GM12892 (cell line): ENCODE measurements around the gene PPHLN1.
A peak's percentile ranks its signal among the peaks of the same experiment; 100 is the strongest.
"Not testable (repeated sequence)": the region's sequence is repeated elsewhere in the genome, so short reads cannot be mapped to it uniquely, and the experiment has no call there.

Experiments
- DNase-seq: peaks from one replicate; pipeline ENCODE4 v3.0.0; 2011; ENCODE audit not compliant: insufficient read length
- FAIRE-seq: peaks from 2 replicates; lab custom pipeline; 2011; peaks lifted over from hg19 to GRCh38; lab: Jason Lieb, UNC
- POLR2A ChIP-seq: IDR thresholded peaks from 2 replicates; pipeline ENCODE4 v1.6.1; 2011; ENCODE audit warnings: low read depth, low read length, control low read depth
- POLR2AphosphoS5 ChIP-seq: IDR thresholded peaks from 2 replicates; pipeline ENCODE4 v1.6.1; 2011; ENCODE audit warnings: low read depth, low read length, control low read depth
- TAF1 ChIP-seq: IDR thresholded peaks from 2 replicates; pipeline ENCODE4 v1.6.1; 2011; ENCODE audit warnings: low read depth, mild to moderate bottlenecking, control low read depth, low read length, borderline replicate concordance

Gene PPHLN1

DNA sequence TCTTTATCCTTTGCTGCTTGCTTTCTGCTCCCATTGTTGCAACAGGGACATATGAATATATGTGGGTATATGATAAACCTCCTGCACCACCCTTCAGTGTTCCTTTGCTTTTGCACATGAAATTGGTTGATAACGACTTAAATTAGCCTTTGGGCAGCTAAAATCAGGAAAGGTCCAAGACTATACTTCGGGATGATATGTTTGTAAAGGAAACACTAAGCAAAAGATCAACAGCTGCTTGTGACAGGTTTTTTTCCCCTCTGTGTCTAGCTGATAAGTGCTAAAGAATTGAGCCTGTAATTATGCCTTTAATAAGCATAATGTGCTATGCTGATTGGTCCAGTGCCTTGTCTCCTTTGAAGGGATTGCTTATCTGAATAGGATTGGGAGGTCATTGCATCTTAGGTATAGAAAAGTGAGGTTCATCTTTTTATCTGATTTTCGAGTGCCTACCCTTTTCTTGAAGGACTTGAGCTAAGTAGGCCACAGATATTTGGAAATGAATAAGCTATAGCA is 59.4 kb downstream of the PPHLN1 start:
- no peak for FAIRE-seq
- DNase-seq: no peak
- no peak for TF ChIP-seq POLR2A
- no peak for TF ChIP-seq TAF1
- no peak for TF ChIP-seq POLR2AphosphoS5

DNA sequence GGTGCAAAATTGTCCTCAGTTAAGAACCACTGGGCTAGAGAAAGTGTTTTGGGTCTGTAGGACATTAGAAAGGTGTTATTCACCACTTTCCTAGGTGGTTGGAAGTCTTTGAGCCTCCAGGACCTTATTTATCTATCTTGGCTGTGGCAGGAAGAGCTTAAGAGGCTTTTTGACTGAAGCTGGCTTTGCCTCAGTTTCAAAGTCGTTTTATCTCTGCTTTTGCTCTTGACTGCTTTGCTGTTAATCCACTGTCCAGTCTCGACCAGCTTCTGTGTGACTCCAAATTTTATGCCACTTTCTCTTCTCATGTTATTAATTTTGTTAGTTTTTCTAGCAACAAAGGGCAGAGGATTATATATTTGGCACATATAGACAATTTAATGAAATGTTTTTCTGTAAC is 60.3 kb downstream of the PPHLN1 start:
- TF ChIP-seq TAF1: no peak
- TF ChIP-seq POLR2AphosphoS5: no peak
- no peak for TF ChIP-seq POLR2A
- no peak for FAIRE-seq

DNA sequence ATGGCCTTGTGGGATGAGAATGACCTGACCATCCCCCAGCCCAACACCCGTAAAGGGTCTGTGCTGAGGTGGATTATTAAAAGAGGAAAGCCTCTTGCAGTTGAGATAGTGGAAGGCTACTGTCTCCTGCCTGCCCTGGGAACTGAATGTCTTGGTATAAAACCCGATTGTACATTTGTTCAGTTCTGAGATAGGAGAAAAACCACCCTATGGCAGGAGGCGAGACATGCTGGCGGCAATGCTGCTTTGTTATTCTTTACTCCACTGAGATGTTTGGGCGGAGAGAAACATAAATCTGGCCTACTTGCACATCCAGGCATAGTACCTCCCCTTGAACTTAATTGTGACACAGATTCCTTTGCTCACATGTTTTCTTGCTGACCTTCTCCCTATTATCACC is 62.1 kb downstream of the PPHLN1 start:
- not testable (repeated sequence) for FAIRE-seq, DNase-seq

More for the DNA sequence above, 60.3 kb downstream of the PPHLN1 start:
- no peak for DNase-seq

DNA sequence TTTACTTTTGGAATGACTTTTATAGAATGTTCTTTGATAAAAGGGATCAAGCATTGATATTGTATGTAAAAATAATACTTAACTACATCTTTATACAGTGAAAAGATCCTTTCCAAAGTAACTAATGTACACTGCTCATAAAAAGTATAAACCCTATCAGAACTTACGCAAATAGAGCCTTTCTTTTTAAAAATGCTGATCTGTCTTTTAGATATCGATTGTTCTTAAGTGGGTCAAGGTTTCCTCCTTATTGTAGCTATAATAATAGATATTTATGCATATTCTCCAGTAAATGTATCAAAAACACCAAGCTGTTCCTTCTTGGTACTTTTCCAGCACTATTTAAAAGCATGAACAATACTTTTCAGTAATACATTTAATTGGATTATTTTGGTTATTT is 68.5 kb downstream of the PPHLN1 start:
- no peak for FAIRE-seq
- no peak for DNase-seq
- TF ChIP-seq POLR2AphosphoS5 (no peak), POLR2A (no peak), TAF1 (no peak)

DNA sequence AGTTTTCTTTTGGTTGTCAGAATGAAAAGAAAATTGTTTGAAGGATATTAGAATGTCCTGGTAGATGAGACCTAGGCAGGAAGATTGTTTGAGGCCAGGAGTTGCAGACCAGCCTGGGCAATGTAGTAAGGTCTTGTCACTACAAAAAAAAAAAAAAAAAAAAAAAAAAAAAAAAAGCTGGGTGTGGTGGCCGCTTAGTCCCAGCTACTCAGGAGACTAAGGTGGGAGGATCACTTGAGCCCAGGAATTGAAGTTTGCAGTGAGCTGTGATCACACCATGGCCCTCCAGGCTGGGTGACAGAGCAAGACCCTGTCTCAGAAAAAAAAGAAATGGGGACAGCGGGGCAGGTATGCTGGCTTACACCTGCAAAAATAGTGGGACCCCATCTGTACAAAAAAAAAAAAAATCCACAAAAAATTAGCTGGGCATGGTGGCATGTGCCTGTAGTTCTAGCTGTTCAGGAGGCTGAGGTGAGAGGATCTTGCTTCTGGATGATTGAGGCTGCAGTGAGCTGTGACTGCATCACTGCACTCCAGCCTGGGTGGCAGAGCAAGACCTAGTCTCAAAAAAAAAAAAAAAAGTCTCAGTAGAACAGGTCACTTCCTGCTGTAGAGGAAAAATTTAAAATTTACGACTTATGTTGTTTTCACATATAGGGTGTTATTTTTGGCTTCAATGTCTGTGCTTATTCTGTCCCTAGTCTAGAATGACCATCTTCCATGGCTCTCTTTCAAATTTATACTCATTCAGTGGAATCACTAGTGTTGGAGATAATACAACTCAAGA is 70.7 kb downstream of the PPHLN1 start:
- no peak for DNase-seq
- no peak for FAIRE-seq
- no peak for TF ChIP-seq POLR2AphosphoS5
- TF ChIP-seq TAF1: no peak
- TF ChIP-seq POLR2A: no peak

DNA sequence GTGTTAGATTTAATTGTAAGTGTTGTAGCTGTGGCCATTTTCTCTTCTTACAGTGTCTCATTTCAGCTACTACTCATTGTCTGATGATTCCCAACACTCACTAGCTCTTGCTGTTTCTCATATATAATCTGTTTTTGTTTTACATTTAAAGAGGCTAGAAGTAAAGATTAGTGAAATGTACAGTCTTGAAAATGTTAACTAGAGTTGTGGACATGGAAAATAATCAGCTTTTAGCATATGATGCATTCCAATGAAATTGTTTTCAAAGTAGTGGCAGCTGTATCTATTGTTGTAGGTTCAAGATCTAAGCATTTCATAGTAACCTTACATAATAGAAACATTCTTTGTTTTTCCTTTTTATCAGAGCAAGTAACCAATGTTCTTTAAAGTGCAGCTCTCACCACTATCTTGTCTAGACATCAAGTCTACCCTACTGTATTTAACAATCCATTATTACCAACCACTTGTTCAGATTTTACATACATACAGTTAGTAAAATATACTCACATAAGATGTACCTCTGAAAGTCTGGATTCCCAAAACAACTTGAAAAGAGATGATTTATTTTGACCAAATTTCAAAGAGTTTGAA is 76.9 kb downstream of the PPHLN1 start:
- DNase-seq (no peak), FAIRE-seq (no peak)
- TF ChIP-seq TAF1: no peak
- no peak for TF ChIP-seq POLR2AphosphoS5
- no peak for TF ChIP-seq POLR2A

DNA sequence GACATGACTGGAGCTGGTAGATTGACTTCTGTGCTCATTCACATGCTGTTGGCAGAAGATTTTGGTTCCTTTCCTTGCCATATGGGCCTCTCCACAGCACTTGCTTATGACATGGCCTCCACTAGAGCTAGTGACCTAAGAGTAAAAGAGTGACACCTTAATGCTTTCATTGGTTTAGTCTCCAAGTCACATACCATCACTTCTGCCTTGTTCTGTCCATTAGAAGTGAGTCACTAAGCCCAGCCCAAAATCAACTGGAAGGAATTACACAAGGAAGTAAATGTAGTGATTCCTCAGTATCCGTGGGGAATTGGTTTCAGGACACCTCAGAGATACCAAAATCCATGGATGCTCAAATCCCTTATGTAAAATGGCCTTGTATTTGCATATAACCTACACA is 81.3 kb downstream of the PPHLN1 start:
- DNase-seq: no peak
- no peak for TF ChIP-seq POLR2AphosphoS5
- no peak for TF ChIP-seq POLR2A
- TF ChIP-seq TAF1: no peak
- no peak for FAIRE-seq

DNA sequence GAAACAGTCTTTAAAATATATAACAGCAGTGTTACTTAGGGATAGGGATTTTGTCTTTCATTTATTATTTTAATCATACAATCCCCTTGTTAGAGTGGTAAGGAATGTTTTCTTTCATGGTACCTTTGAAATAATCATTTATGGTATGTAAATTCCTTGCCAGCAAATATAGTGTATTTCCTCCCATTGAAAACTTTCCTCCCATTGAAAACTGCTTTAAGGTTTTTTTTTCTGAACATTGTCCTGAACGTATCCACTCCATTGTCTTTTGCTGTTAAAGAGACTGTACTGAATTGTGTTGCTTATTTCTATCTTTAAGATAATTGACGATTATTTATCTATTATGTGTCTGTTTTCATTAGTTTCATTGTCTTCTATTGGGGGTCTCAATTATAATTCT is 83.5 kb downstream of the PPHLN1 start:
- no peak for FAIRE-seq
- TF ChIP-seq POLR2A (no peak), POLR2AphosphoS5 (no peak), TAF1 (no peak)
- no peak for DNase-seq

DNA sequence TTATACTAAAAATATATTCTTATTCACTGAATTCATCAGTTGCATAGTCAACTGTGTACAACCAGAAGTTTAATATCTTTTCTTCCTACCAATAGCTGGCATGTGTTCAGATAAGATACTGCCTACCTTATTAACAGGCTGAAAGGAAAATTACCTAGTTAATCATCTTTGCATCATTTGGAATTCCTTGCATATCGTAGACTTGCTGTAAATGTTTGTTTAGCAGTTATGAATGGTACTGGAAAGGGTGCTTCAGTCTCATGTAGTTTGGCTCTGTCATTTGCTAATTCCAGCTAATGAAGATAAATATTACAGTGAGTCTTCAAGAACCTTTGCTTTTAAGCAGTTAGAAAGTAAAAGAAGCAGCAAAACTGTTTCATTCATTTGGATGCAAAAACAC is 84.4 kb downstream of the PPHLN1 start:
- TF ChIP-seq POLR2A (no peak), TAF1 (no peak), POLR2AphosphoS5 (no peak)
- DNase-seq (no peak), FAIRE-seq (no peak)

DNA sequence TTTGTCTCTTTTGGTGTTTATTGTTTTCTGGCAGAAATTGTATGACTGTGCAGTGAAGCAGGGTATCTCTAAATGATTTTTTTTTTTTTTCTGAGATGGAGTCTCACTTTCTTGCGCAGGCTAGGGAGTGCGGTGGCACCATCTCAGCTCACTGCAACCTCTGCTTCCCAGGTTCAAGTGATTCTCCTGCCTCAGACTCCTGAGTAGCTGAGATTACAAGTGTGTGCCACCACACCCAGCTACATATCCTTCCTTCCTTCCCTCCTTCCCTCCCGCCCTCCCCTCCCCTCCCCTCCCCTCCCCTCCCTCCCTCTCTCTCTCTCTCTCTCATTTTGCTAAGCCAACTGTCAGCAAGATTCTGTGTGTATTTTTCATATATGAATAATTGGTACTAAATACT is 94.4 kb downstream of the PPHLN1 start:
- DNase-seq (no peak), FAIRE-seq (no peak)
- TF ChIP-seq POLR2A (no peak), POLR2AphosphoS5 (no peak), TAF1 (no peak)

DNA sequence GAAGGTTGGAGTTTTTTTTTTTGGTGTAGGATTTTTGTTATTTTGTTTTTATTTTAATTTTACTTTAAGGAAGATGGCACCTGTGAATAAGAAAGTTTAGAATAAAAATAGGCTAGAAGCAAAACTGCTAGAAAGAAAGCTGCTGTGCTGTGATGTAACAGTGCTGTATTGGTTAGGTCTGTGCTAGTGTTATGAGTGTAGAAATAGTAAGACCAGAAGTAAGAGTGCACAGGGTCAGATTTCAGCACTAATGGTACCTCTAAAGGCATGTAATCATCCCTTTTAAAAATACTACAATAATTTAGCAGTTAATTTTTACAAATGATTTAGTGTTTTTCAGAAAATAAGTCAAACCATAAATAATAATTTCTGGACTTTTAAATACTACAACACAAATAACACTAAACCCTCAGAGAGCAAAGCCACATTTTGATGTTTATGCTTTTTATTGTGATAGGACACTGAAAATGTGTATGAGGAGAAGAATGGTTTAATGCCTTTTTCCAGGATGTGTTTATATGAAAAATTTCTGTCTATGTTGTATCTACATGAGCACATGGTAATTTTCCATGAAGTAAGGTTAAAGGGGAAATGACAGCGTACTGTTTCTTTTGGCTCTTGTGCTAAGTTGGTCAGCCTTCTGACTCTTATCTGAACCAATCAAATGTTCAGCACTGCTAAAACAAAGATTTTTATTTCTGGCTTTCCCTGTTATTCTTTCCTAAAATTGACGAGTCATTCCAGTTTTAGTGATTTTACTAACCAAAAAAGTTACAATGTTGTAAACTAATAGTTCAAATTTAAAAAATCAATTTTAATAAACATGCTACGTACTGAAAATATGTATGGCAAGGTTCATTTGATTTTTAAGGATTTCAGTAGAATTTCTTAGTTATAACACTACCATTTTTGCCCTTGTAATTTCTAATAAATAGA is 96.1 kb downstream of the PPHLN1 start:
- DNase-seq (no peak), FAIRE-seq (peak; percentile 24)

More for the DNA sequence above, 96.1 kb downstream of the PPHLN1 start:
- TF ChIP-seq POLR2A (no peak), TAF1 (no peak), POLR2AphosphoS5 (no peak)
